Stomach (tissue), 9 donors: ENCODE results near the gene DDX43. TPM values are rescaled to one million over a fixed set of nuclear protein-coding genes. Genes with fewer than 3 reads are reported as not detected.
A peak's percentile ranks its signal among the peaks of the same experiment; 100 is the strongest.

Experiments used
- DNase-seq, 2 donors: peaks; one replicate each; pipeline versions ENCODE4 v3.0.0 to v3.0.0-alpha.2; 2013 to 2019
- H3K27ac ChIP-seq, 5 donors: fragments of 200-600 bp in 4 of 5; sonication (generic) in 4 of 5; one replicate each; pipeline ENCODE4 v1.5.1; 2013 to 2019; ENCODE audit warnings: mild to moderate bottlenecking in 1 of 5, moderate library complexity in 1 of 5
- H3K27me3 ChIP-seq, 3 donors: fragments of 200-600 bp; sonication (generic); one replicate each; pipeline ENCODE4 v1.5.1; 2017 to 2019; ENCODE audit warnings: mixed run types in 1 of 3
- H3K36me3 ChIP-seq, 4 donors: fragments of 200-600 bp; sonication (generic); 1 replicate in 3 of 4; 2 replicates in 1 of 4; pipeline ENCODE4 v1.5.1; 2016 to 2019
- H3K4me1 ChIP-seq, 4 donors: fragments of 200-600 bp; sonication (generic); one replicate each; pipeline ENCODE4 v1.5.1; 2016 to 2019
- H3K4me3 ChIP-seq, 4 donors: fragments of 200-600 bp; sonication (generic) in 3 of 4; one replicate each; pipeline ENCODE4 v1.5.1; 2016 to 2019; ENCODE audit warnings: mild to moderate bottlenecking in 1 of 4
- H3K9me3 ChIP-seq, 4 donors: fragments of 200-600 bp; sonication (generic); one replicate each; pipeline ENCODE4 v1.5.1; 2016 to 2019
- EP300 ChIP-seq: sonication (generic); formaldehyde crosslinking; IDR thresholded peaks from one replicate; pipeline ENCODE4 v1.6.1; 2017; ENCODE audit warnings: antibody characterized with exemption
- POLR2A ChIP-seq, 4 donors: fragments of 450-650 bp; IDR thresholded peaks; one replicate each; pipeline ENCODE4 v1.6.1; 2016; ENCODE audit warnings: antibody characterized with exemption in 4 of 4, control low read depth in 2 of 4, mild to moderate bottlenecking in 1 of 4, moderate library complexity in 1 of 4
- POLR2AphosphoS5 ChIP-seq, 3 donors: sonication (generic); formaldehyde crosslinking; IDR thresholded peaks; one replicate each; pipeline ENCODE4 v1.6.1; 2016; ENCODE audit warnings: antibody characterized with exemption in 3 of 3
- WGBS, 5 donors: extraction: QIAGEN DNeasy Blood & Tissue Kit in 3 of 5; methylation state at CpG; one replicate each; pipeline versions ENCODE4 v1.1.5 to v1.1.7; 2013 to 2018; 5-methylcytosine and 5-hydroxymethylcytosine counted together
- intact Hi-C: fragments of 100-400 bp; cut with DNase I; formaldehyde crosslinking; loops from one replicate; pipeline ENCODE4 v1.15.1; 2023; ENCODE audit warnings: low total_unique reads
- polyA plus RNA-seq, 3 donors: library from polyadenylated mRNA; stranded (reverse); fragments of 200-250 nt; gene quantifications; one replicate each; pipeline ENCODE4 v1.2.3, GENCODE V29; 2013
- total RNA-seq, 5 donors: library from RNA; depleted of rRNA; stranded (reverse); fragments of >200 nt; gene quantifications; one replicate each; pipeline versions ENCODE4 v1.1.0 to v1.2.3, GENCODE V29; 2014 to 2016
- TF ChIP-seq, protein P1 (sequence below), 7 experiments: fragments of 450-650 bp in 4 of 7; fragments of 200-600 bp in 3 of 7; sonication (generic) in 3 of 7; IDR thresholded peaks; one replicate each; pipeline ENCODE4 v1.5.1; 2016 to 2019; ENCODE audit warnings: antibody characterized with exemption in 7 of 7, control low read depth in 2 of 7, mild to moderate bottlenecking in 1 of 7
- donor health status: healthy with polysubstance abuse.
- donor health status: Bipolar disorder and iron deficiency.
- donor health status: healthy.

The DDX43 gene
- total and polyA plus RNA-seq, 8 donors = 0.62 to 24.9 (median 2.7) TPM; not detected in 1

DNA sequence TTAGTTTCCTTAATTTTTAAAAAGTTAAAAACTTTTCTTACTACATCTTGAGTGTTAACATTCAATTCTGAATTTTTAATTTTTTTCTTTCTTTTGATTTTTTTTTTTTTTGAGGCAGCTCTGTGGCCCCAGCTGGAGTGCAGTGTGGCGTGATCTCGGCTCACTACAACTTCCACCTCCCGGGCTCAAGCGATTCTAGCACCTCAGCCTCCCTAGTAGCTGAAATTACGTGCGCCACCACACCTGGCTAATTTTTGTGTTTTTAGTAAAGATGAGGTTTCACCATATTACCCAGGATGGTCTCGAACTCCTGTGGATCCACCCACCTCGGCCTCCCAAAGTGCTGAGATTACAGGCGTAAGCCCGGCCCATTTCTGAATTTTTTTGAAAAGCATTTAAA is 1.2 kb downstream of the DDX43 start:
- H3K36me3 ChIP-seq = no peaks in the 10 kb centered on the region
- 94 to 97% (median 96%) methylated on average over 10 of the region's 10 CpGs for WGBS, 5 donors
- no peak for DNase-seq
- no peaks in the 10 kb centered on the region for H3K27me3 ChIP-seq
- no peaks in the 10 kb centered on the region for H3K4me1 ChIP-seq
- no peak overlapping the region for H3K27ac ChIP-seq
- H3K4me3 ChIP-seq = no peak overlapping the region
- no peaks in the 10 kb centered on the region for H3K9me3 ChIP-seq
- intact Hi-C loops = no loop called here
- no peak for TF ChIP-seq POLR2A (IDR thresholded peaks at IDR 0.05)
- TF ChIP-seq, protein P1, sequence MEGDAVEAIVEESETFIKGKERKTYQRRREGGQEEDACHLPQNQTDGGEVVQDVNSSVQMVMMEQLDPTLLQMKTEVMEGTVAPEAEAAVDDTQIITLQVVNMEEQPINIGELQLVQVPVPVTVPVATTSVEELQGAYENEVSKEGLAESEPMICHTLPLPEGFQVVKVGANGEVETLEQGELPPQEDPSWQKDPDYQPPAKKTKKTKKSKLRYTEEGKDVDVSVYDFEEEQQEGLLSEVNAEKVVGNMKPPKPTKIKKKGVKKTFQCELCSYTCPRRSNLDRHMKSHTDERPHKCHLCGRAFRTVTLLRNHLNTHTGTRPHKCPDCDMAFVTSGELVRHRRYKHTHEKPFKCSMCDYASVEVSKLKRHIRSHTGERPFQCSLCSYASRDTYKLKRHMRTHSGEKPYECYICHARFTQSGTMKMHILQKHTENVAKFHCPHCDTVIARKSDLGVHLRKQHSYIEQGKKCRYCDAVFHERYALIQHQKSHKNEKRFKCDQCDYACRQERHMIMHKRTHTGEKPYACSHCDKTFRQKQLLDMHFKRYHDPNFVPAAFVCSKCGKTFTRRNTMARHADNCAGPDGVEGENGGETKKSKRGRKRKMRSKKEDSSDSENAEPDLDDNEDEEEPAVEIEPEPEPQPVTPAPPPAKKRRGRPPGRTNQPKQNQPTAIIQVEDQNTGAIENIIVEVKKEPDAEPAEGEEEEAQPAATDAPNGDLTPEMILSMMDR (IDR thresholded peaks at IDR 0.05) = no peak
- no peak for TF ChIP-seq POLR2AphosphoS5 (IDR thresholded peaks at IDR 0.05)
- no peak for TF ChIP-seq EP300

DNA sequence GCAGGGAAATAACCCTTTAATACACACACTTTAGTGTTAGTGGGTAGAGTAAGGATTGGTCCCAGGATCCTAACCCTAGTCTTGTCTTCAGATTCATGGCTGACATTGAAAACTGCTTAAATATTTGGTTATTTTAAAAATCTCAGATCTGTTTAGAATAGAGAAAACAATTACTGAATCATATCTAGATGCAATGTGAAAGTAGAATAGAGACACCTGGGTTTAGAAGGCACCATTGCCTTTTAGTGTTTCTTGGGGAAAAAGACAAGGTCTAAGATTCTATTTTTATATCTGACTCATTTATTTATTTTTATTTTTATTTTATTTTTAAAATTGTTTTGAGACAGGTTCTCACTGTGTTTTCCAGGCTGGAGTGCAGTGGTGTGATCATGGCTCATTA is 6.0 kb downstream of the DDX43 start:
- H3K27me3 ChIP-seq = no peaks in the 10 kb centered on the region
- no peak for TF ChIP-seq POLR2AphosphoS5 (IDR thresholded peaks at IDR 0.05)
- TF ChIP-seq EP300 = no peak
- TF ChIP-seq POLR2A (IDR thresholded peaks at IDR 0.05) = no peak
- TF ChIP-seq, protein P1 (IDR thresholded peaks at IDR 0.05) = no peak
- no peaks in the 10 kb centered on the region for H3K9me3 ChIP-seq
- no peaks in the 10 kb centered on the region for H3K4me1 ChIP-seq
- no peak overlapping the region for H3K4me3 ChIP-seq
- no peak for DNase-seq
- H3K36me3 ChIP-seq = no peaks in the 10 kb centered on the region
- intact Hi-C loops = no loop called here
- no peak overlapping the region for H3K27ac ChIP-seq

DNA sequence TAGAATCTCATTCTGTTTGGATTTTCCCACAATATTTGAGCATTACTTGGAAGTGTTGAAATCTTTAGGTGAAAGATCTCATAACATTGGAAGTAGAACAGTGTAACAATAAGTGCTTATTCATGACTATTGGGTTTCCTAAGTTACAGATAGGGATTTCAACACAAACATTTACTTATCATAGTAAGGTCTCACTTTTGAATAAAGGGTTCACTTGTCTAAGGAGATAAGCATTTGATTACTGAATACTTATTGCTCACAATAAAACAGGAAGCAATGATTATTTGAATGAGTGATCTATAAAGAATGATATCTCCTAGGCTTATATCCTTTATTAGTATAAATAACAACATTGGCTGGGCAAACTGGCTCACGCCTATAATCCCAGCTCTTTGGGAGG is 14.8 kb downstream of the DDX43 start:
- 38 to 67% (median 43%) methylated on average over 1 of the region's 1 CpG for WGBS, 5 donors
- peak in 1 of 2 donors; percentile 17 for DNase-seq
- no peaks in the 10 kb centered on the region for H3K4me1 ChIP-seq
- intact Hi-C loops = no loop called here
- H3K27me3 ChIP-seq = no peaks in the 10 kb centered on the region
- no peaks in the 10 kb centered on the region for H3K9me3 ChIP-seq
- H3K27ac ChIP-seq = no peak overlapping the region
- TF ChIP-seq POLR2A (IDR thresholded peaks at IDR 0.05) = no peak
- TF ChIP-seq, protein P1 (IDR thresholded peaks at IDR 0.05) = no peak
- no peak for TF ChIP-seq EP300
- no peak for TF ChIP-seq POLR2AphosphoS5 (IDR thresholded peaks at IDR 0.05)
- no peaks in the 10 kb centered on the region for H3K36me3 ChIP-seq
- H3K4me3 ChIP-seq = no peak overlapping the region

DNA sequence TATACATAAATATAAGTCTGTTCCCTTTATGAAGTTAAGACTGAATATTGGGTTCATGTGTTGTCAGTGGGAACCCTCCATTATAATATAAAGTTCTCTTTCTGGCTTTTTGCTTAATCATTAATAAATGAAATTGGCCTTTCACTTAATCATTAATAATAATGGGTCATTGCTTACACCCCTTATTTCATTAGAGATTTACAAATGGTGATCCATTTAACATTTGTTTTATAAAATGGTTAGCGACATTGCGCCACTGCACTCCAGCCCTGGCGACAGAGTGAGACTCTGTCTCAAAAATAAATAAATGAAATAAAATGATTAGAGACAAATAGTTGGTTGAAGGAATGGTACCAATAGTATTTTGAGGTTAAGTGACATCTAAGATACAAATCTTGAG is 18.5 kb downstream of the DDX43 start:
- no peak overlapping the region for H3K4me3 ChIP-seq
- no peak for DNase-seq
- no peaks in the 10 kb centered on the region for H3K27me3 ChIP-seq
- intact Hi-C loops = no loop called here
- H3K27ac ChIP-seq = no peak overlapping the region
- H3K36me3 ChIP-seq = peaks cover 0 to 3% (median 0%) of the 10 kb centered on the region in 4 donors
- no peaks in the 10 kb centered on the region for H3K9me3 ChIP-seq
- TF ChIP-seq, protein P1 (IDR thresholded peaks at IDR 0.05) = no peak
- no peak for TF ChIP-seq POLR2A (IDR thresholded peaks at IDR 0.05)
- no peak for TF ChIP-seq POLR2AphosphoS5 (IDR thresholded peaks at IDR 0.05)
- no peak for TF ChIP-seq EP300
- H3K4me1 ChIP-seq = no peaks in the 10 kb centered on the region
- WGBS, 5 donors = 75 to 98% (median 96%) methylated on average over 3 of the region's 3 CpGs
